ENCODE measurements around the gene SCAPER. TPM values are rescaled to one million over a fixed set of nuclear protein-coding genes. Genes with fewer than 3 reads are reported as not detected.

SCAPER gene
- polyA plus RNA-seq, 1 donor from 2014 or later = 77.1 TPM

- Histone ChIP-seq H2AFZ (ENCODE audit: low read depth, low read length) (no peak overlapping the region), H4K20me1 (ENCODE audit: insufficient read depth) (no peaks in the 10 kb centered on the region), H3K79me2 (replicated peaks; ENCODE audit: insufficient read depth, low read length) (no peaks in the 10 kb centered on the region), H3K27ac (ENCODE audit: low read length) (no peak overlapping the region), H3K4me2 (ENCODE audit: low read length) (no peak overlapping the region), H3K4me3 (ENCODE audit: low read length) (no peak overlapping the region), H3K27me3 (ENCODE audit: insufficient read depth, low read depth, low read length) (no peaks in the 10 kb centered on the region), H3K9me3 (ENCODE audit: low read length) (no peaks in the 10 kb centered on the region), H3K36me3 (ENCODE audit: insufficient read depth, low read length) (peaks cover 8% of the 10 kb centered on the region), H3F3A (ENCODE audit: insufficient read depth, low read length, poor library complexity, severe bottlenecking) (no peaks in the 10 kb centered on the region), H3K9ac (ENCODE audit: low read length) (no peak overlapping the region), H3K9me2 (ENCODE audit: insufficient read depth, low read length) (no peaks in the 10 kb centered on the region)
- TF ChIP-seq POLR2AphosphoS5 (IDR thresholded peaks at IDR 0.05) (no peak), TAF1 (IDR thresholded peaks at IDR 0.05; ENCODE audit: low read depth) (no peak), MXI1 (conservative IDR thresholded peaks at IDR 0.05; ENCODE audit: poor library complexity, severe bottlenecking) (no peak), EZH2 (IDR thresholded peaks at IDR 0.05; ENCODE audit: borderline replicate concordance, insufficient read depth, low read length, poor library complexity, severe bottlenecking) (no peak), REST (IDR thresholded peaks at IDR 0.05; ENCODE audit: borderline replicate concordance) (no peak), SMC3 (conservative IDR thresholded peaks at IDR 0.05; ENCODE audit: poor library complexity) (no peak), EP300 (conservative IDR thresholded peaks at IDR 0.05; ENCODE audit: poor library complexity, severe bottlenecking) (no peak), CTCF (IDR thresholded peaks at IDR 0.05; ENCODE audit: poor library complexity, severe bottlenecking) (no peak), RAD21 (conservative IDR thresholded peaks at IDR 0.05) (no peak)
Observed at GRCh38 chr15:76460347-76460746, 444.8 kb downstream of the SCAPER start.

GRCh38 chr15:76451540-76451939, 453.6 kb downstream of the SCAPER start:
- no peak overlapping the region for H2AFZ ChIP-seq (ENCODE audit: low read depth, low read length)
- no peaks in the 10 kb centered on the region for H3K27me3 ChIP-seq (ENCODE audit: insufficient read depth, low read depth, low read length)
- no peak overlapping the region for H3K27ac ChIP-seq (ENCODE audit: low read length)
- H3K9me2 ChIP-seq (ENCODE audit: insufficient read depth, low read length) = no peaks in the 10 kb centered on the region
- H4K20me1 ChIP-seq (ENCODE audit: insufficient read depth) = no peaks in the 10 kb centered on the region
- H3F3A ChIP-seq (ENCODE audit: insufficient read depth, low read length, poor library complexity, severe bottlenecking) = no peaks in the 10 kb centered on the region
- no peaks in the 10 kb centered on the region for H3K36me3 ChIP-seq (ENCODE audit: insufficient read depth, low read length)
- no peak overlapping the region for H3K4me3 ChIP-seq (ENCODE audit: low read length)
- no peak overlapping the region for H3K9ac ChIP-seq (ENCODE audit: low read length)
- TF ChIP-seq POLR2AphosphoS5 (IDR thresholded peaks at IDR 0.05) (no peak), SMC3 (conservative IDR thresholded peaks at IDR 0.05; ENCODE audit: poor library complexity) (no peak), RAD21 (conservative IDR thresholded peaks at IDR 0.05) (no peak), EP300 (conservative IDR thresholded peaks at IDR 0.05; ENCODE audit: poor library complexity, severe bottlenecking) (no peak), EZH2 (IDR thresholded peaks at IDR 0.05; ENCODE audit: borderline replicate concordance, insufficient read depth, low read length, poor library complexity, severe bottlenecking) (no peak), REST (IDR thresholded peaks at IDR 0.05; ENCODE audit: borderline replicate concordance) (no peak), CTCF (IDR thresholded peaks at IDR 0.05; ENCODE audit: poor library complexity, severe bottlenecking) (no peak), TAF1 (IDR thresholded peaks at IDR 0.05; ENCODE audit: low read depth) (no peak), MXI1 (conservative IDR thresholded peaks at IDR 0.05; ENCODE audit: poor library complexity, severe bottlenecking) (no peak)
- no peaks in the 10 kb centered on the region for H3K79me2 ChIP-seq (replicated peaks; ENCODE audit: insufficient read depth, low read length)
- no peak overlapping the region for H3K4me2 ChIP-seq (ENCODE audit: low read length)
- no peaks in the 10 kb centered on the region for H3K9me3 ChIP-seq (ENCODE audit: low read length)
